HEK293 (cell line): ENCODE data around the gene TBC1D24.
"Not testable (repeated sequence)": the region's sequence is repeated elsewhere in the genome, so short reads cannot be mapped to it uniquely, and the experiment has no call there.

ENCODE experiments used
- CTCF ChIP-seq: fragments of 450-650 bp; formaldehyde crosslinking; IDR thresholded peaks from 2 replicates; pipeline ENCODE4 v1.5.1; 2016; ENCODE audit warnings: missing biosample characterization, missing genetic modification characterization
- ZBTB6 ChIP-seq: fragments of 450-650 bp; formaldehyde crosslinking; IDR thresholded peaks from 2 replicates; pipeline ENCODE4 v1.5.1; 2017; ENCODE audit warnings: missing biosample characterization, missing genetic modification characterization

- not testable (repeated sequence) for TF ChIP-seq CTCF, ZBTB6 (tag by site-specific recombination)
Observed at GRCh38 chr16:2550283-2550878, 75.5 kb downstream of the TBC1D24 start.
